Measurements from ENCODE around the gene EIF6.
"Not testable (repeated sequence)": the region's sequence is repeated elsewhere in the genome, so short reads cannot be mapped to it uniquely, and the experiment has no call there.

The EIF6 gene

GRCh38 chr20:35276408-35276807 lies 8.2 kb downstream of the EIF6 start:
- DNase-seq, result no peak

DNA sequence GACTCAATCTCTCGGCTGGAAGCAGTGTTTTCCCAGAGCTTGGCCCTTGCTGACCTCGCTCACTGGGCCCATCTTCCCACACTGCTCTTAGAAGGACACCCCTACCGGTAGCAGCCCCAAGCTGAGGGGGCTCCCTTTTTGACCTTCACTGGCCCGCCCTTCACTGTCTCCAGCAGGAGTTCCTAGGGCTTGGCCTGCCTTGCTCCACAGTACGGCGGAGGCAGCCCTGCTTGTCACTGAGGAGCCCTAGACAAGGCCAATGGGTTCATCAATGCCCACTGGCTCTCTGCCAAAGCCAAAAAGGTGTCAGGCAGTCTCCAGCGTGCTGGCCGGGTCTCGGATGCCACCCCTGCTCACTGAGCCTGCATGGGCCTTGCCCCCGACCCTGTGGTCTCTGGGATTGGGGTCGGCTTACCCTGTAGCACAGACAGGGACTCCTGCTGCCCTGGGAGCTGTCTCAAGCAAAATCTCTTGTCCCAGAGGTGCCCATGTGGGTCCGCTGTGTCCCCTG lies 8.8 kb downstream of the EIF6 start:
- DNase-seq, result no peak

GRCh38 chr20:35274172-35275092 lies 10.1 kb downstream of the EIF6 start:
- no peak for DNase-seq

- no peak for DNase-seq
Observed at GRCh38 chr20:35273449-35274171, 11.0 kb downstream of the EIF6 start.

DNA sequence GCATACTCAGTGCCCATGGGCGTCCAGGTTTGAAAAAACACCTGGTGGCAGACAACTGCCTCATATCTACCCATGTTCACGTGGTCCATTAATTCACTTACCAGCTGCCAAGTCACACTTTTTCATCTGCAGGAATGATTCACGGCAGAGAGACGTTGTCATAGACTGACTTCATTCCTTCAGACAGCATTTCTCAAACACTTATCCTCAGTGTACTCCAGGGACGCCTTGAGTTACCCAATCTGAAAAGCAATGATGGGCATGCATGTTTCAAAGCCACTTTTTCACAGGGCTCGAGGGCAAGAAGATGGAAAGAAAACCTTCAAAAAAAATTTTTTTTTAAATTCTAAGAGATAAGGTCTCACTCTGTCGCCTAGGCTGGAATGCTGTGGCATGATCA lies 12.7 kb downstream of the EIF6 start:
- no peak for DNase-seq

- no peak for DNase-seq
Observed at GRCh38 chr20:35271073-35271882, 13.3 kb downstream of the EIF6 start.

DNA sequence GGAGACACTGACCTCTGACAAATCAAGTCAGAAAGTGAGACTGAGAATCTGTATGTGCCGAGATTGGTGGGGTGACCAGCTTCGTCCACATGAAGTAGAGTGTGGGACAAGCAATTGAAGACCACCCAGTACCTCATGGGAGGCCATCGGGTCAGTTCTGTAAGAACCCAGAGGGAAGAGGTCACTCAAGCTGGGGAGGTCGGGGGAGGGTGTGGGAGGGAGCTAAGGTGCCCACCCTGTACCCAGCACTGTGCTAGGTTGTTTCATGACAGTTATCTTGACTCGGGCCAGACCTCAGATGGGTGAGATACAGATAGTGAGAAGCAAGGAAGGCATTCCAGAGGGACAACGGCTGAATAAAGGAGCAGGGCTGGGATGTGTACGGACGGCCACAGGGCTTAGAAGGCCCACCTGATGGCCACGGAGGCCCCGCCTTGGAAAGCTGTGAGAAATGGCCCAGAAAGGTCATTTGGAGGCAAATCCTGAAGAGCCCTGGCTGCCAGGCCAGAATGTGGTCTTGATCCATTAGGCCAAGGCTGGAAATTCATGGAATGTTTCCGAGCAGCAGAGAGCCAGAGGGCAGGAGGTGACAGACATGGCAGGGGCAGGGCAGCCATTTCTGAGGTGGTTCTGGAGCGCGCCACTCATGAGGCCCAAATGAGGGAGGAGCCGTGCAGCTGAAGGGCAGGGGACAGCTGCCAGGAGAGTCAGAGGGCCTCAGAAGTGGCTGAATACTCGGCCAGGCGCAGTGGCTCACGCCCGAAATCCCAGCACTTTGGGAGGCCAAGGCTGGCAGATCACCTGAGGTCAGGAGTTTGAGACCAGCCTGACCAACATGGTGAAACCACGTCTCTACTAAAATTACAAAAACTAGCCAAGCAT lies 14.3 kb downstream of the EIF6 start:
- DNase-seq, result no peak

DNA sequence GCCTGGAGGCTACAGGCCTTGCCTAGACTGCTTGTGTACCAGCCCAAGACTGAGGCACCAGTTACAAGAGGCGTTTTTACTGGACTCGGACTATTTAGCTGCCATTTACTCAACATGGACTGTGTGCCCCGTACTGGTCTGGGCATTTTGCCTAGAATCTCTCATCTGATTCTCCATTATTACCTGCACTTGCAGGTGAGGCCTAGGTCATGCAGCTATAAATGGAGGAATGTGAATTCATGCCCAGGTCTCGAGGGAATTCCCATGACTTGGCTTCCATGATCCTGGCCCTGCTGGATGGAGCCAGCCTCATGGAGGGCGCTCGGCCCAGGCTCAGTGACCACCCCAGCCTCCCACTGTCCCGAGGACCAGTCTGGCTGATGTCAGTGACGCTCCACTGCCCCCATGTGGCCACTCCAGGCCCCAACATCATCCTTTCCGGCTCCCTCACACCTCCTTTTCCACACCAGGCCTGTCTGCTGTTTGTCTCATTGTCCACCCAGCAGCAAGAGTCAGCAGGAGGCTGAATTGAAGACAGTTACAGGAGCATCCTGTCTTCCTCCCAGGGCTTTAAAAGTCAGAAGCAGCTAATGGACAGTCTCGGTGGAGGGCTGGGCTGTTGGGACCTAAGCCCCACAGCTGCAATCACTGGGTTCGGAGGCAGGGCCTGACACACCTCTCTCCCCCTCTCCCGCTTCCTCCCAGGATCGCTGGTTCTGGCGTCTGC lies 15.4 kb downstream of the EIF6 start:
- no peak for DNase-seq

- DNase-seq, result no peak
Observed at GRCh38 chr20:35267092-35267491, 17.5 kb downstream of the EIF6 start.

DNA sequence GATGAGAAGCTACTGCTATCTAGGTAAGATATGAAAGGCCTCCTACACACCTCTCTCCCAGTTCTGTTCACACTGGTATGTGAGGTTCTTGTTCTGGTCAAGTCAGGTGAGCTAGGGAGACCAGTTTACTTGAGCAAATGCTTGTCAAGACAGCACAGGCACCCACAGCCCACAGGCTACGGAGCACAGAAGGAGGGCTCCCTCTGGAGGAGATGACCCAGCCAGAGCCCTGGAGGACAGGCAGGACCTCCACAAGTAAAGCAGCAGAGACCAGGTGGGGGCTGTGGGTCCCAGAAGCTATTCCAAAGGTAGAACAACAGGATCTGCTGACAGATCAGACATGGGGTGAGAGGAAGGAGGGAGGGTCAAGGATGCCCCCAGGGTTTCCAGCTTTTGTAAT lies 19.8 kb downstream of the EIF6 start:
- no peak for DNase-seq

GRCh38 chr20:35263532-35264341 lies 20.8 kb downstream of the EIF6 start:
- DNase-seq, result no peak

DNA sequence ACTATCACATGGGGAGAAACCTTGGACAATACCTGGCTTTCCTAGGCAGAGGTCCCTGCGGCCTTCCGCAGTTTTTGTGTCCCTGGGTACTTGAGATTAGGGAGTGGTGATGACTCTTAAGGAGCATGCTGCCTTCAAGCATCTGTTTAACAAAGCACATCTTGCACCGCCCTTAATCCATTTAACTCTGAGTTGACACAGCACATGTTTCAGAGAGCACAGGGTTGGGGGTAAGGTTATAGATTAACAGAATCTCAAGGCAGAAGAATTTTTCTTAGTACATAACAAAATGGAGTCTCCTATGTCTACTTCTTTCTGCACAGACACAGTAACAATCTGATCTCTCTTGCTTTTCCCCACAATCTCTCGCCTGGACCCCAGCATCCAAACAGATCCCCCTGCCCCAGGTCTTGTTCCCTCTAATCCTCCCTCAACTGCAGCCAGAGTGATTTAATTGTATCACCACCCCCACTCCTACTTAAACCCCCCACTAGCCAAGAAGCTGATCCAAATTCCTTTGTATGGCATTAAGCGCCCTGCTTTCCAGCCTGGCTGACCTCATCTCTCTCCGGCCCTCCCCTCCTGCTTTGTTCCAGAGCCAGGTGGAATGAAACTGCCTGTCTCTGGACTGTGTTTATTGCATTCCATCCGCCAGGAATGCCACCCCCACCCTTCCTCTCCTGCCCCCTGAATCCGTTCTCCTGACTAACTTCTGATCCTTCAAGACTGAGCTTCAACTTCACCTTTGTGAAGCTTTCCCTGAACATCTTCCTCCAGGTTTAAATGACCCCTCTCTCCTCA lies 21.6 kb downstream of the EIF6 start:
- DNase-seq, result not testable (repeated sequence)

DNA sequence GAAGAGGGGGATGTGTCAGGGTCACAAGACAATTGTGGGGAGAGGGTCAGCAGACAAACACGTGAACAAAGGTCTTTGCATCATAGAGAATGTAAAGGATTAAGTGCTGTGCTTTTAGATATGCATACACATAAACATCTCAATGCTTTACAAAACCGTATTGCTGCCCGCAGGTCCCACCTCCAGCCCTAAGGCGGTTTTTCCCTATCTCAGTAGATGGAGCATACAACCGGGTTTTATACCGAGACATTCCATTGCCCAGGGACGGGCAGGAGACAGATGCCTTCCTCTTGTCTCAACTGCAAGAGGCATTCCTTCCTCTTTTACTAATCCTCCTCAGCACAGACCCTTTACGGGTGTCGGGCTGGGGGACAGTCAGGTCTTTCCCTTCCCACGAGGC lies 22.3 kb downstream of the EIF6 start:
- not testable (repeated sequence) for DNase-seq

DNA sequence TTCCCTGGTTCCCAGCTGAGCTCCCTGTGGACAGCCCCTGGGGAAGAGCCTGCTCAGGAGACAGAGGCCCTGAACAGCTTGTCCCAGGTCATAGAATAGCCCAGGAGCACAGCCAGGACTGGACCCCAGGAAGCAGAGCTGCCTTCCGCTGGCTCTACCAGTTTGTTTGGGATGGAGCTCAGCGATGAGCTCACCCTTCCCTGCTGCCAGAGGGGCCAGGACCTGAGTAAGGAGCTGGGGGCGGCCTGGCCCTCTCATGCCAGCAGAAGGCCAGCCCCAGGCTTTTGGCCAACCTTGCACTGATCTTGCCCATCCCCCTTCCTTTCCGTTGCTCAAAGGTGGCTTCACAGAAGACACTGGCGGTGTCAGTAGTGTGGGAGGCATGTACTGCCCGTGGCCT lies 24.1 kb downstream of the EIF6 start:
- DNase-seq, result no peak

- no peak for DNase-seq
Observed at GRCh38 chr20:35257175-35257909, 27.2 kb downstream of the EIF6 start.

DNA sequence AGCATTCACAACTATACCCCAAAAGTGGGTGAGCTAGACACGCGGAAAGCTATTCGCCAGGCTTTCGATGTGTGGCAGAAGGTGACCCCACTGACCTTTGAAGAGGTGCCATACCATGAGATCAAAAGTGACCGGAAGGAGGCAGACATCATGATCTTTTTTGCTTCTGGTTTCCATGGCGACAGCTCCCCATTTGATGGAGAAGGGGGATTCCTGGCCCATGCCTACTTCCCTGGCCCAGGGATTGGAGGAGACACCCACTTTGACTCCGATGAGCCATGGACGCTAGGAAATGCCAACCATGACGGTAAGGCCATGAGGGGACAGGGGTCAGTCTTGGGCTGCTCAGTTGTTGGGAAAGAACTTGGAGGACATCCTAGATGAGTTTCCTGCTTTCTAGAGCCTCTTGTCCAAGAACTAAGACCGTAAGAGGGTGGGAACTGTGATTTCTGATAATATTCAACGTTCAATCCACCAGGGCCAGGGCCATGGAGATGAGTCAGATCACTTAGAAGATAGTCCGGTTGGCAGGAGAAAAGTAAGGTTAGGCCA lies 30.0 kb downstream of the EIF6 start:
- no peak for DNase-seq

DNA sequence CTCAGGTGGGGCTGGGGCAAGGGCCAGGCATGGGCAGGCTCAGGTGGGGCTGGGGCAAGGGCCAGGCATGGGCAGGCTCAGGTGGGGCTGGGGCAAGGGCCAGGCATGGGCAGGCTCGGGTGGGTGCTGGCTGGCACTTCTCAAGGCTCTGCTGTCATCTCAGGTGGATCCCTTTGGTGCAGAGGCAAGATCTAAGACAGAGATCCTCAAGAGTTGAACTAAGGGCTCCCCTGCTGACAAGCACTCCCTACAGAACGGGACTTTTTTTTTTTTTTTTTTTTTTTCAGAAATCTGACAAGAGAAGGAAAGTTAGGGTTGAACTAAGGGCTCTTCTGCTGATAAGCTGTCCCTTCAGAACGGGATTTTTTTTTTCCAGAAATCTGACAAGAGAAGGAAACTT lies 31.6 kb downstream of the EIF6 start:
- DNase-seq, result no peak

DNA sequence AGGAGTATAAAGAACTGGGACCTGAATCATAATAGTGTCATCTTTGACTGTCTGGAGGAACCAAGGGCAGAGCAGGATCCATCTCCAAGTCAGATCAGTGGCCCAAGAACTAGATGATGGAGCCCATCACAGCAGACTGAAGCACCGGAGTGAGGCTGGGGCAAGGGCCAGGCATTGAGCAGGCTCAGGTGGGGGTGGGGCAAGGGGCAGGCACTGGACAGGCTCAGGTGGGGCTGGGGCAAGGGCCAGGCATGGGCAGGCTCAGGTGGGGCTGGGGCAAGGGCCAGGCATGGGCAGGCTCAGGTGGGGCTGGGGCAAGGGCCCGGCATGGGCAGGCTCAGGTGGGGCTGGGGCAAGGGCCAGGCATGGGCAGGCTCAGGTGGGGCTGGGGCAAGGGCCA lies 32.0 kb downstream of the EIF6 start:
- not testable (repeated sequence) for DNase-seq

Measured in NCI-H1048 (cell line).